B cell (primary cell): ENCODE data around the gene RBM34. TPM values are rescaled to one million over a fixed set of nuclear protein-coding genes. Genes with fewer than 3 reads are reported as not detected.

ENCODE experiments used
- ATAC-seq: fragments of 200-7000 bp; cut with Tn5 transposase; one replicate; pipeline ENCODE4 v1.10.0; 2021; ENCODE audit warnings: low read depth, mild to moderate bottlenecking, moderate number of reproducible peaks, moderate library complexity
- CTCF ChIA-PET: fragments of 350-600 bp; sonication (Branson Sonifier 250); formaldehyde crosslinking; loops from one replicate; lab custom pipeline; 2021; ENCODE audit warnings: antibody characterized with exemption, inconsistent platforms; lab: Charles Lee
- POLR2A ChIA-PET: fragments of 350-600 bp; sonication (Branson Sonifier 250); formaldehyde crosslinking; loops from one replicate; lab custom pipeline; 2021; ENCODE audit warnings: antibody characterized with exemption; lab: Charles Lee
- DNase-seq: peaks from one replicate; pipeline ENCODE4 v3.0.0; 2013
- H2AFZ ChIP-seq: 2 replicates; pipeline ENCODE4 v1.6.1; 2012; ENCODE audit warnings: mild to moderate bottlenecking, low read depth, low read length; ENCODE audit not compliant: insufficient read depth, poor library complexity, severe bottlenecking
- H3K27ac ChIP-seq, 2 donors: 1 replicate in 1 of 2; 2 replicates in 1 of 2; pipeline ENCODE4 v1.5.1; 2012 to 2013; ENCODE audit warnings: low read length in 2 of 2, mild to moderate bottlenecking in 2 of 2, moderate library complexity in 1 of 2
- H3K27me3 ChIP-seq, 4 experiments: fragments of 200-600 bp in 1 of 4; sonication (generic) in 1 of 4; replicated peaks in 1 of 4; 1 replicate in 2 of 4; 2 replicates in 2 of 4; pipeline versions ENCODE4 v1.6.1 to v1.7.0; 2013 to 2016; ENCODE audit warnings: low read length in 3 of 4, mild to moderate bottlenecking in 2 of 4, mixed read lengths in 1 of 4, moderate library complexity in 1 of 4; ENCODE audit not compliant: insufficient read depth in 4 of 4, control insufficient read depth in 3 of 4; ENCODE audit errors: control extremely low read depth in 1 of 4
- H3K36me3 ChIP-seq, 2 experiments: replicated peaks in 1 of 2; 1 replicate in 1 of 2; 2 replicates in 1 of 2; pipeline versions ENCODE4 v1.6.1 to v1.7.1; 2013; ENCODE audit warnings: low read length in 1 of 2; ENCODE audit not compliant: insufficient read depth in 2 of 2, control insufficient read depth in 1 of 2; ENCODE audit errors: control extremely low read depth in 1 of 2, extremely low read depth in 1 of 2
- H3K4me1 ChIP-seq, 2 donors: fragments of 200-600 bp in 1 of 2; sonication (generic) in 1 of 2; 1 replicate in 1 of 2; 2 replicates in 1 of 2; pipeline versions ENCODE4 v1.5.1 to v1.6.1; 2013 to 2017; ENCODE audit warnings: low read length in 2 of 2; ENCODE audit not compliant: control insufficient read depth in 2 of 2, insufficient read depth in 2 of 2
- H3K4me2 ChIP-seq: replicated peaks from 2 replicates; pipeline ENCODE3; 2012; ENCODE audit warnings: mild to moderate bottlenecking, low read depth, low read length; ENCODE audit not compliant: poor library complexity, severe bottlenecking
- H3K4me3 ChIP-seq, 5 experiments: fragments of 200-600 bp in 1 of 5; sonication (generic) in 1 of 5; 1 replicate in 3 of 5; 2 replicates in 2 of 5; pipeline versions ENCODE4 v1.5.1 to v1.7.0; 2011 to 2016; ENCODE audit warnings: low read length in 4 of 5, mild to moderate bottlenecking in 4 of 5, low read depth in 2 of 5, control low read depth in 1 of 5, moderate library complexity in 1 of 5; ENCODE audit not compliant: insufficient read depth in 1 of 5; ENCODE audit errors: control extremely low read depth in 1 of 5, extremely low read depth in 1 of 5
- H3K79me2 ChIP-seq: fragments of 200-600 bp; sonication (generic); one replicate; pipeline ENCODE4 v1.6.0; 2016; ENCODE audit warnings: low read length; ENCODE audit not compliant: control insufficient read depth, insufficient read depth
- H3K9ac ChIP-seq: fragments of 200-600 bp; sonication (generic); 2 replicates; pipeline ENCODE4 v1.6.1; 2017; ENCODE audit warnings: mild to moderate bottlenecking, low read length, moderate library complexity
- H3K9me3 ChIP-seq, 3 donors: one replicate each; pipeline versions ENCODE4 v1.6.1 to v1.7.1; 2013; ENCODE audit warnings: low read length in 2 of 3; ENCODE audit not compliant: control insufficient read depth in 2 of 3, insufficient read depth in 1 of 3; ENCODE audit errors: control extremely low read depth in 1 of 3
- H4K20me1 ChIP-seq: 2 replicates; pipeline ENCODE4 v1.6.0; 2012; ENCODE audit warnings: mild to moderate bottlenecking, low read length; ENCODE audit not compliant: insufficient read depth, control insufficient read depth, poor library complexity, severe bottlenecking
- H3K27ac Mint-ChIP-seq: one replicate; pipeline ENCODE4 v1.8.0; 2021; ENCODE audit warnings: mixed read lengths
- H3K27me3 Mint-ChIP-seq: one replicate; pipeline ENCODE4 v1.8.0; 2021; ENCODE audit warnings: mixed read lengths
- H3K4me1 Mint-ChIP-seq: one replicate; pipeline ENCODE4 v1.8.0; 2021; ENCODE audit warnings: mixed read lengths
- H3K4me3 Mint-ChIP-seq: one replicate; pipeline ENCODE4 v1.8.0; 2021; ENCODE audit warnings: mixed read lengths
- H3K9me3 Mint-ChIP-seq: one replicate; pipeline ENCODE4 v1.8.0; 2022; ENCODE audit warnings: mixed read lengths; ENCODE audit not compliant: insufficient read depth
- EZH2 ChIP-seq: IDR thresholded peaks from 2 replicates; pipeline ENCODE4 v1.6.1; 2012; ENCODE audit warnings: borderline replicate concordance, low read depth, mild to moderate bottlenecking, moderate library complexity, low read length; ENCODE audit not compliant: insufficient read depth, poor library complexity, severe bottlenecking
- WGBS: methylation state at CpG from one replicate; pipeline ENCODE4 v1.1.5; 2013; ENCODE audit warnings: missing lambda C conversion rate; ENCODE audit not compliant: insufficient coverage; 5-methylcytosine and 5-hydroxymethylcytosine counted together
- intact Hi-C: fragments of 100-400 bp; cut with micrococcal nuclease; formaldehyde crosslinking; loops from one replicate; pipeline ENCODE4 v1.10.0; 2022
- polyA plus RNA-seq: library from polyadenylated mRNA; depleted of rRNA; stranded (reverse); fragments of >200 nt; gene quantifications from 2 replicates; pipeline ENCODE4 v1.2.3, GENCODE V29; 2012
- total RNA-seq, 2 donors: library from RNA; stranded (reverse); fragments of 120-200 nt in 1 of 2; gene quantifications; 1 replicate in 1 of 2; 2 replicates in 1 of 2; pipeline versions ENCODE4 v1.2.3 to v1.2.4, GENCODE V29; 2013 to 2022
- TF ChIP-seq, protein P1 (sequence below): fragments of 200-600 bp; IDR thresholded peaks from one replicate; pipeline ENCODE4 v1.8.0; 2022; ENCODE audit warnings: antibody characterized with exemption, mild to moderate bottlenecking

Gene RBM34
- total and polyA plus RNA-seq, 2 donors (not counting 1 experiment from before 2014, with no cell fraction given) = 24.4 to 131 TPM

DNA sequence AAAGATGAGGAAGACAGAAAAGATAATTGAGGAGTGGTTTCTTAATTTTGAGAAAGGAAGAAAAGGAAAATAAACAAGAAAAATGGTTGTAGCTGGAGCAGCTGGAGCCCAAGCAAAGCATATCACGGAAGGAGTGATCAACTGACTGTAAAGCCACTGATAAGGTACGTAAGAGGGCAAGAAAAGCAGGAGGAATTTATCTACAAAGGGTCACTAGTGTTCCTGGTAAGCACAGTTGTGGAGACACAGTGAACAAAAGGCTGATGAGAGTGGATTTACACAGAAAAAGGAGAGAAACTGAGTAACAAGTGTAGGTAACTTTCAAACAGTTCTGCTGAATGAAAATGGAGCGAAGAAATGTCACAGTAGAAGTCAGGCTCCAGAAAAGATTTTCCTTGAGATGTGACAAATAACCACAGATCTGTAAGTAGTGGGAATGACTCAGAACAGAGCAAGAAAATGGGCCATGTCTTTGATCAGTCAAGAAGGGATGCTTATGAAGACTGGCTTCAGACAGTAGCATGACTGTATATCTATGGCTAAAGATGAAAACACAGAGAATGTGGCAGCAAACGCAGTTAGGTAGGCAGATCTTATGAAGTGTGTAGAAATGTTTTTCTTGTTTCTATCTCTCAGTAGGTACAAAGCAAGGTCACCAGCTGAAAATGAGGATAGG lies 45.6 kb upstream of the RBM34 start:
- H3K4me3 Mint-ChIP-seq = no peak overlapping the region
- Histone ChIP-seq H3K36me3 (peaks cover 6 to 41% of the 10 kb centered on the region in 2 experiments), H3K4me1 (no peaks in the 10 kb centered on the region), H3K9me3 (no peaks in the 10 kb centered on the region), H3K4me3 (no peak overlapping the region), H2AFZ (no peak overlapping the region), H3K27me3 (no peaks in the 10 kb centered on the region), H3K79me2 (no peaks in the 10 kb centered on the region), H4K20me1 (no peaks in the 10 kb centered on the region), H3K9ac (no peak overlapping the region), H3K27ac (peak overlapping the region in 1 of 2 donors; percentile 18), H3K4me2 (no peak overlapping the region)
- ChIA-PET CTCF (interaction anchor here (1.1 kb wide), 1 partner anchor 19 kb away, joined by 3 read pairs; no protein-coding TSS in a partner anchor), POLR2A (no interaction called here)
- WGBS = 84% methylated on average over 4 of the region's 4 CpGs
- no peaks in the 10 kb centered on the region for H3K4me1 Mint-ChIP-seq
- no peak for TF ChIP-seq EZH2
- TF ChIP-seq, protein P1, sequence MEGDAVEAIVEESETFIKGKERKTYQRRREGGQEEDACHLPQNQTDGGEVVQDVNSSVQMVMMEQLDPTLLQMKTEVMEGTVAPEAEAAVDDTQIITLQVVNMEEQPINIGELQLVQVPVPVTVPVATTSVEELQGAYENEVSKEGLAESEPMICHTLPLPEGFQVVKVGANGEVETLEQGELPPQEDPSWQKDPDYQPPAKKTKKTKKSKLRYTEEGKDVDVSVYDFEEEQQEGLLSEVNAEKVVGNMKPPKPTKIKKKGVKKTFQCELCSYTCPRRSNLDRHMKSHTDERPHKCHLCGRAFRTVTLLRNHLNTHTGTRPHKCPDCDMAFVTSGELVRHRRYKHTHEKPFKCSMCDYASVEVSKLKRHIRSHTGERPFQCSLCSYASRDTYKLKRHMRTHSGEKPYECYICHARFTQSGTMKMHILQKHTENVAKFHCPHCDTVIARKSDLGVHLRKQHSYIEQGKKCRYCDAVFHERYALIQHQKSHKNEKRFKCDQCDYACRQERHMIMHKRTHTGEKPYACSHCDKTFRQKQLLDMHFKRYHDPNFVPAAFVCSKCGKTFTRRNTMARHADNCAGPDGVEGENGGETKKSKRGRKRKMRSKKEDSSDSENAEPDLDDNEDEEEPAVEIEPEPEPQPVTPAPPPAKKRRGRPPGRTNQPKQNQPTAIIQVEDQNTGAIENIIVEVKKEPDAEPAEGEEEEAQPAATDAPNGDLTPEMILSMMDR = no peak
- ATAC-seq (no peak), DNase-seq (no peak)
- no peaks in the 10 kb centered on the region for H3K27me3 Mint-ChIP-seq
- no peaks in the 10 kb centered on the region for H3K9me3 Mint-ChIP-seq
- no peak overlapping the region for H3K27ac Mint-ChIP-seq
- intact Hi-C loops = no loop called here

DNA sequence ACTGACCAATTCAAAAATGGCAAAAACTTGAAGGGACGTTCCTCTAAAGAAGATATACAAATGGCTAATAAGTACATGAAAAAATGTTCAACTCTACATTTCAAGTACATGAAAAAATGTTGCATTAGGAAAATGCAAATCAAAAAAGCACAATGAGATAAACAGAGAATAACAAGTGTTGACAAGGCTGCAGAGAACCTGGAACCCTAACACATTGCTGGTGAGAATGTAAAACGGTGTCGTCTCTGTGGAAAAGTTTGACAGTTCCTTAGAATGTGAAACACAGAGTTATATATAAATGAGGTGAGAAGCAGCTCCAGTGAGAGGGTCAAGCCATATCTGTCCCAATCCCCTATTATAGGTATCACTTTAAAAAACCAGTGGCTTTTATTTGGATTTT lies 44.6 kb upstream of the RBM34 start:
- Mint-ChIP-seq H3K27ac (no peak overlapping the region), H3K4me3 (no peak overlapping the region), H3K9me3 (no peaks in the 10 kb centered on the region), H3K4me1 (no peaks in the 10 kb centered on the region), H3K27me3 (no peaks in the 10 kb centered on the region)
- Histone ChIP-seq H3K79me2 (no peaks in the 10 kb centered on the region), H3K9ac (no peak overlapping the region), H3K27me3 (no peaks in the 10 kb centered on the region), H4K20me1 (no peaks in the 10 kb centered on the region), H3K9me3 (no peaks in the 10 kb centered on the region), H3K4me3 (no peak overlapping the region), H3K36me3 (peaks cover 6 to 42% of the 10 kb centered on the region in 2 experiments), H3K4me1 (no peaks in the 10 kb centered on the region), H3K27ac (no peak overlapping the region), H3K4me2 (no peak overlapping the region), H2AFZ (no peak overlapping the region)
- DNase-seq (no peak), ATAC-seq (no peak)
- ChIA-PET POLR2A (no interaction called here), CTCF (interaction anchor here (0.9 kb wide), 1 partner anchor 210 kb away, joined by 3 read pairs; no protein-coding TSS in a partner anchor)
- no CpG with 5 or more reads among the region's 3 CpGs for WGBS
- intact Hi-C loops = no loop called here
- TF ChIP-seq, protein P1 = no peak
- no peak for TF ChIP-seq EZH2
